BJ (cell line): ENCODE results near the gene TMEM120B. TPM values are rescaled to one million over a fixed set of nuclear protein-coding genes. Genes with fewer than 3 reads are reported as not detected.
"Not testable (repeated sequence)": the region's sequence is repeated elsewhere in the genome, so short reads cannot be mapped to it uniquely, and the experiment has no call there.

Source experiments
- CTCF ChIA-PET: fragments of 350-600 bp; formaldehyde crosslinking; extraction: SDS; loops from one replicate; lab custom pipeline; 2021; ENCODE audit warnings: antibody characterized with exemption, inconsistent platforms; lab: Yijun Ruan, JAX
- POLR2A ChIA-PET: fragments of 300-600 bp; sonication (Branson Sonifier 250); formaldehyde crosslinking; extraction: SDS; loops from one replicate; lab custom pipeline; 2021; ENCODE audit warnings: antibody characterized with exemption; lab: Charles Lee
- DNase-seq: peaks from one replicate; pipeline ENCODE4 v3.0.0-alpha.2; 2011; ENCODE audit warnings: low read depth
- H3K27me3 ChIP-seq: 2 replicates; pipeline ENCODE4 v1.6.0; 2011; ENCODE audit warnings: low read length; ENCODE audit not compliant: control insufficient read depth, insufficient read depth
- H3K36me3 ChIP-seq: 2 replicates; pipeline ENCODE4 v1.5.1; 2011; ENCODE audit warnings: low read length; ENCODE audit not compliant: control insufficient read depth, insufficient read depth
- H3K4me3 ChIP-seq: 2 replicates; pipeline ENCODE4 v1.5.1; 2011; ENCODE audit warnings: low read depth, mild to moderate bottlenecking, control low read depth, low read length
- polyA plus RNA-seq: library from polyadenylated mRNA; depleted of rRNA; stranded (reverse); fragments of >200 nt; gene quantifications from 2 replicates; pipeline ENCODE4 v1.2.3, GENCODE V29; 2011
- TF ChIP-seq, protein P1 (sequence below): IDR thresholded peaks from 2 replicates; pipeline ENCODE4 v1.5.1; 2011; ENCODE audit warnings: low read depth, mild to moderate bottlenecking, control low read depth, inconsistent platforms, low read length, moderate library complexity; ENCODE audit not compliant: insufficient read depth

TMEM120B gene
- polyA plus RNA-seq, 1 experiment: 11.4 TPM

DNA sequence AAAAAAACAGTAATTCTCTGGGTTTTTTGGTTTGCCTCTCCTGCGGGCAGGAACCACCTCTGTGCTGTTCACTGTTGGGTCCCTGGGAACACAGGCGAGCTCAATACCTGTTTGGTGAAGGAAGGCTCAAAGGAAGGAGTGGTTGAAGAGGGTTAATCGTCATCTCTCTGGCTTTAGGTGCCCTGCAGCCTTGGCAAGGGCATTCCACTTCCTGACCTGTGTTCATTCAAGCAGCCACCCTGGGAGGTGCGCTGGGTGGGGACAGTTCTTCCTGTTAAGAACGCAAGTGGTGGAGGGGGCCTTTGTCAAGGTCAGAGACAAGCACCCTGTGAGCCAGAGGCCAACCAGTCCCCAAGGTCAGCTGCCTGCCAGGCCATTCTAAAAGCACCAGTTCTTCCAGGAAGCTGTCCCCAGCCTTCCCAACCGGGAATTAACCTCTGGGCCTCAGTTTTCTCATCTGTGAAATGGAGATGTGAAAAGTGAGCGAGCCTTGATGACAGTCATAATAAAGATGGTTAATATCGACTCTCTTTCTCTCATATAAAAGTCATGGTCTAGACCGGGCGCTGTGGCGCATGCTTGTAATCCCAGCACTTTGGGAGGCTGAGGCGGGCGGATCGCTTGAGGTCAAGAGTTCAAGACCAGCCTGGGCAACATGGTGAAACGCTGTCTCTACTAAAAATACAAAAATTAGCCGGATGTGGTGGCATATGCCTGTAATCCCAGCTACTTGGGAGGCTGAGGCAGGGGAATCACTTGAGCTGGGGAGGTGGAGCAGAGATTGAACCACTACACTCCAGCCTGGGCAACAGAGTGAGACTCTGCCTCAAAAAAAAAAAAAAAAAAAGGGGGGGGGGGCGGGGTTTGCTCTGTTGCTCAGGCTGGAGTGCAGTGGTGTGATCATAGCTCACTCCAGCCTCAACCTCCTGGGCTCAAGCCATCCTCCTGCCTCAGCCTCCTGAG lies 74.8 kb downstream of the TMEM120B start:
- Histone ChIP-seq H3K27me3 (no peaks in the 10 kb centered on the region), H3K4me3 (no peak overlapping the region), H3K36me3 (no peaks in the 10 kb centered on the region)
- TF ChIP-seq, protein P1, sequence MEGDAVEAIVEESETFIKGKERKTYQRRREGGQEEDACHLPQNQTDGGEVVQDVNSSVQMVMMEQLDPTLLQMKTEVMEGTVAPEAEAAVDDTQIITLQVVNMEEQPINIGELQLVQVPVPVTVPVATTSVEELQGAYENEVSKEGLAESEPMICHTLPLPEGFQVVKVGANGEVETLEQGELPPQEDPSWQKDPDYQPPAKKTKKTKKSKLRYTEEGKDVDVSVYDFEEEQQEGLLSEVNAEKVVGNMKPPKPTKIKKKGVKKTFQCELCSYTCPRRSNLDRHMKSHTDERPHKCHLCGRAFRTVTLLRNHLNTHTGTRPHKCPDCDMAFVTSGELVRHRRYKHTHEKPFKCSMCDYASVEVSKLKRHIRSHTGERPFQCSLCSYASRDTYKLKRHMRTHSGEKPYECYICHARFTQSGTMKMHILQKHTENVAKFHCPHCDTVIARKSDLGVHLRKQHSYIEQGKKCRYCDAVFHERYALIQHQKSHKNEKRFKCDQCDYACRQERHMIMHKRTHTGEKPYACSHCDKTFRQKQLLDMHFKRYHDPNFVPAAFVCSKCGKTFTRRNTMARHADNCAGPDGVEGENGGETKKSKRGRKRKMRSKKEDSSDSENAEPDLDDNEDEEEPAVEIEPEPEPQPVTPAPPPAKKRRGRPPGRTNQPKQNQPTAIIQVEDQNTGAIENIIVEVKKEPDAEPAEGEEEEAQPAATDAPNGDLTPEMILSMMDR: no peak
- DNase-seq: no peak
- ChIA-PET CTCF (interaction anchor here (2.2 to 17.3 kb wide), 3 partner anchors 3 to 25 kb away, joined by 7 to 322 read pairs (median 322); partner anchors contain the start of gene RHOF), POLR2A (no interaction called here)

DNA sequence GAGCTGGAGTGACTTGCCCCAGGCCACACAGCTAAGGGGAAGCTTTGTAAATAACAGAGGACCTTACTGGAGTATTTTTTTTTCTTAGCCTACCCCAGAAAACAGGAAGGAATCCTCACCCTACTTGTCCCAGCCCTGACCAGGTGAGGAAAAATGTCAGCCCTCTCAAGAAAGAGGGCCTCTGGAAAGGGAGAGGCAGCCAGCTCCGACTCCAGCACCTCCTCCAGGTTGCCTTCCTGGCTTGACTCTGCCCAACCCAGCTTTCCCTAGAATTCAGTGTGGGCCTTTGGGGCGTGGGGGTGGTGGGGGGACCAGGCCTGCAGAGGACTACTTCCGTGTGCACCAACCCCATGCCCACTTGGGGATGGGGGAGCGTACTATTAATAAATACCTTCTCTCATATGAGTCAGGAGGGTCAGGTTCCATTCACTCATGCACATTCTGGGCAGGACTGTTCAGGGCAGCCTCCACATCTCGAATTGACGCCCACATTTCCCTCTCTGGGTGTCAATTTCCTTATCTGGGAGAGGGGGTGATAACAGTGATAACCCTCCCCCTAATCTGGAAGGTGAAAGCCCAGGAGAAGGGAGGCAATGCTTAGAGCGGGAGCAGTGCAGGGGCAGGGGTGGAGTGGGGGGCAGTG lies 75.7 kb downstream of the TMEM120B start:
- CTCF ChIA-PET: interaction anchor here (0.8 to 17.3 kb wide), 3 partner anchors 3 to 24 kb away, joined by 3 to 322 read pairs (median 322); partner anchors contain the start of gene RHOF
- DNase-seq: no peak
- POLR2A ChIA-PET: no interaction called here
- H3K4me3 ChIP-seq: no peak overlapping the region
- no peaks in the 10 kb centered on the region for H3K27me3 ChIP-seq
- H3K36me3 ChIP-seq: no peaks in the 10 kb centered on the region
- TF ChIP-seq, protein P1: no peak

DNA sequence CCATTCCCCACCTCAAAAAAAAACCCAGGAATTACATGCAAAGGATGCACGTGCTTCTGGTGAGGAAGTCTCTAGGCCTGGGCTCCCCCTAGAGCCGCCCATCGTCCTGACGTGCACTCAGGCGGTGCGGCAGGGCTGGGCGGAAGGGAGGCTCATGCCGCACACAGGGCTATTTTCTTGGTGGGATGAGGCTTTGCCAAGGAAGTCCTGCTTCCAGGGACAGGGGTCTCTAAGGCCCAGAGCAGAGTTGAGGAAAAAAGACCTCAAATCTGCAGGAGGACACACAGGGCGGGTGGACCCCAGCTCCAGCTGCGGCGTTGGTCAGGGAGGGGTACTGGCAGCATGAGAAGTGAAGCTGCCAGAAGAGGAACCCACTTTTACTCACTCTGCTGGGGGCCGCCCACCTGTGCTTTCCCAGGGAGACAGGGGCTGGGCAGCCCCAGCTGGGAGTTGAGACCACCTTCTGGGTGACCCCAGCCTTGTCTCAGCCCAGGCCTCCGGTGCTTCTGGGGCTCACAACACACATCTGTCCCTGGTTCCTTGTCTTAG lies 76.8 kb downstream of the TMEM120B start:
- no peak for DNase-seq
- TF ChIP-seq, protein P1: no peak
- ChIA-PET POLR2A (no interaction called here), CTCF (interaction anchor here (14.1 to 14.8 kb wide), 2 partner anchors 10 to 18 kb away, joined by 322 to 467 read pairs; partner anchors contain the start of gene SETD1B)
- no peaks in the 10 kb centered on the region for H3K27me3 ChIP-seq
- no peak overlapping the region for H3K4me3 ChIP-seq
- H3K36me3 ChIP-seq: no peaks in the 10 kb centered on the region

DNA sequence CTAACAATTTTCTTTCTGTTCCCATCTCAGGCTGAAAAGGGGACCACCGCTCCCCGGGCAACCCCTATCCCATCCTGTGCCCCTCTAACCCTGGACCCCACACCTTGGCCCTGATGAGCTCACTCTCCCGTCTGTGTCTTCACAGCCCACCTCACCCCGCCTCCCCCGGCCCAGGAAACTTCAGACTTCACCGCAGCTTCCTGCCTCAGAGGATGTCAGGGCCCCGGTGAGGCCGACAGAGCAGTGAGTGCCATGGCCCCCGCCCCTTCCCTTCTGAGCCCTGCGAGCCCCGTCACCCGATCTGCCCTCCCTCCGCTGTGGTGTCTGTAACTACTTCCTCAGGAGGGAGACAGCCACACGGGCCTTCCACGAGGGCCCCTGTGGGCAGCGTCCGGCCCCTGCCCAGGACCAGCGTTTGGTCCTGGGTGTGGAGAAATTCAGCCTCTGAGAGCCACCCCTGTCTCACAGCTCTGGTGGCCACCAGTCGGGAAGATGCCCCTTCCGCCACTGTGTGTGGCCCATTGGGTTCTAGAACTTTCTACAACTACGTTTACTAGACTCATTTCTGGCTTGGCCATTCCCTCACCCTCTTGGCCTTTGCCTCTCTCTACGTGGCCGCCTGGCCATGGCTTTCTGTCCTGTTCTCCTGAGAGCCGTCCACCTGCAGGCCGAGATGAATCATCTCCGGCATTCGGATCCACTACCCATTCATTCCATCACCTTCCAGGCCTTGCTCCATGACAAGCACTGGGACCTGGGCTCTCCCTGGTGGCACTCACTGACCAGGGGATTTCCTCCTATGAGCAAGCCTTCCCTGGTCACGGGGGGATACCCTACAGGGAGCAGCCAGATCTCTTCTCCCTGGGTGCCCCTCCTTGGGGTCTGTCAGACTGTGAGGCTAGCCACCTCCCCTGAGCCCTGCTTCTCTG lies 77.5 kb downstream of the TMEM120B start:
- CTCF ChIA-PET: interaction anchor here (1.1 to 14.8 kb wide), 3 partner anchors 10 to 92 kb away, joined by 3 to 467 read pairs (median 322); partner anchors contain the start of gene SETD1B
- TF ChIP-seq, protein P1: no peak
- POLR2A ChIA-PET: no interaction called here

DNA sequence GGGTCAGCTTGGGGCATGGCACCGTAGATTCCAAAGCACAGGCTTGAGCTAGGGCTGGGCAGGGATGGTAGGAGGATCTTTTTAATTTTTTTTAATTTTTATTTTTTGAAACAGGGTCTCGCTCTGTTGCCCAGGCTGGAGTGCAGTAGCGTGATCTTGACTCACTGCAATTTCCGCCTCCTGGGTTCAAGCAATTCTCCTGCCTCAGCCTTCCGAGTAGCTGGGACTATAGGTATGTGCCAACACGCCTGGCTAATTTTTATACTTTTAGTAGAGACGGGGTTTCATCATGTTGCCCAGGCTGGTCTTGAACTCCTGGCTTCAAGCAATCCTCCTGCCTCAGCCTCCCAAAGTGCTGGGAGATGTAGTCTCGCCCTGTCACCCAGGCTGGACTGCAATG lies 78.2 kb downstream of the TMEM120B start:
- CTCF ChIA-PET: interaction anchor here (1.0 to 14.8 kb wide), 4 partner anchors 11 to 108 kb away, joined by 3 to 467 read pairs (median 162); partner anchors contain the start of gene SETD1B
- DNase-seq, H3K4me3 ChIP-seq, H3K27me3 ChIP-seq, H3K36me3 ChIP-seq, POLR2A ChIA-PET: not testable (repeated sequence)

More for the DNA sequence above, 77.5 kb downstream of the TMEM120B start:
- no peak for DNase-seq
- Histone ChIP-seq H3K27me3 (no peaks in the 10 kb centered on the region), H3K36me3 (no peaks in the 10 kb centered on the region), H3K4me3 (no peak overlapping the region)
